ENCODE measurements around the gene FRYL. TPM values are rescaled to one million over a fixed set of nuclear protein-coding genes. Genes with fewer than 3 reads are reported as not detected.

The FRYL gene
- total RNA-seq, 2 donors from 2014 or later: 29.7 to 47.0 TPM

- peaks cover 27% of the 10 kb centered on the region for H3K4me1 ChIP-seq
- DNase-seq (no peak), ATAC-seq (no peak)
- H3K27ac ChIP-seq: no peak overlapping the region
- no peak overlapping the region for H3K4me3 ChIP-seq
- intact Hi-C loops (cut with DNase I): no loop called here
- no peaks in the 10 kb centered on the region for H3K27me3 ChIP-seq
- WGBS, 2 donors: 65 to 66% methylated on average over 3 of the region's 3 CpGs
- H3K36me3 ChIP-seq (replicated peaks in 1 of 2; ENCODE audit: insufficient read depth in 1 of 2, low read depth in 2 of 2): no peaks in the 10 kb centered on the region
- TF ChIP-seq CTCF (IDR thresholded peaks at IDR 0.05): no peak
- TF ChIP-seq POLR2A (IDR thresholded peaks at IDR 0.05): no peak
- no peaks in the 10 kb centered on the region for H3K9me3 ChIP-seq
These were observed 7.5 kb downstream of the FRYL start for GRCh38 chr4:48772556-48772955.

- TF ChIP-seq CTCF (IDR thresholded peaks at IDR 0.05) (no peak), POLR2A (IDR thresholded peaks at IDR 0.05) (no peak)
- no peaks in the 10 kb centered on the region for H3K27me3 ChIP-seq
- no peaks in the 10 kb centered on the region for H3K36me3 ChIP-seq (replicated peaks in 1 of 2; ENCODE audit: insufficient read depth in 1 of 2, low read depth in 2 of 2)
- 95% methylated on average over 10 to 12 of the region's 12 CpGs for WGBS, 2 donors
- ATAC-seq (no peak), DNase-seq (no peak)
- H3K27ac ChIP-seq: no peak overlapping the region
- intact Hi-C loops (cut with DNase I): no loop called here
- H3K9me3 ChIP-seq: no peaks in the 10 kb centered on the region
- H3K4me3 ChIP-seq: no peak overlapping the region
- peaks cover 6% of the 10 kb centered on the region for H3K4me1 ChIP-seq
These were observed 12.8 kb downstream of the FRYL start for GRCh38 chr4:48767055-48767929.

- Histone ChIP-seq H3K36me3 (replicated peaks in 1 of 2; ENCODE audit: insufficient read depth in 1 of 2, low read depth in 2 of 2) (no peaks in the 10 kb centered on the region), H3K4me1 (peaks cover 6% of the 10 kb centered on the region), H3K4me3 (no peak overlapping the region), H3K9me3 (no peaks in the 10 kb centered on the region), H3K27ac (no peak overlapping the region), H3K27me3 (no peaks in the 10 kb centered on the region)
- DNase-seq: no peak
- no peak for TF ChIP-seq CTCF (IDR thresholded peaks at IDR 0.05)
- TF ChIP-seq POLR2A (IDR thresholded peaks at IDR 0.05): no peak
- intact Hi-C loops (cut with DNase I): no loop called here
- ATAC-seq: no peak
- WGBS, 2 donors: 59 to 64% methylated on average over 4 of the region's 4 CpGs
These were observed 13.8 kb downstream of the FRYL start for GRCh38 chr4:48766131-48766792.

- intact Hi-C loops (cut with DNase I): no loop called here
- H3K4me1 ChIP-seq: peaks cover 6% of the 10 kb centered on the region
- no peak overlapping the region for H3K4me3 ChIP-seq
- H3K36me3 ChIP-seq (replicated peaks in 1 of 2; ENCODE audit: insufficient read depth in 1 of 2, low read depth in 2 of 2): no peaks in the 10 kb centered on the region
- no peak for TF ChIP-seq CTCF (IDR thresholded peaks at IDR 0.05)
- TF ChIP-seq POLR2A (IDR thresholded peaks at IDR 0.05): no peak
- no peaks in the 10 kb centered on the region for H3K9me3 ChIP-seq
- no peak overlapping the region for H3K27ac ChIP-seq
- no peaks in the 10 kb centered on the region for H3K27me3 ChIP-seq
- no peak for DNase-seq
- ATAC-seq: no peak
These were observed 17.7 kb downstream of the FRYL start for GRCh38 chr4:48762408-48762807.
